ENCODE data around the gene RMI1.

The RMI1 gene

DNA sequence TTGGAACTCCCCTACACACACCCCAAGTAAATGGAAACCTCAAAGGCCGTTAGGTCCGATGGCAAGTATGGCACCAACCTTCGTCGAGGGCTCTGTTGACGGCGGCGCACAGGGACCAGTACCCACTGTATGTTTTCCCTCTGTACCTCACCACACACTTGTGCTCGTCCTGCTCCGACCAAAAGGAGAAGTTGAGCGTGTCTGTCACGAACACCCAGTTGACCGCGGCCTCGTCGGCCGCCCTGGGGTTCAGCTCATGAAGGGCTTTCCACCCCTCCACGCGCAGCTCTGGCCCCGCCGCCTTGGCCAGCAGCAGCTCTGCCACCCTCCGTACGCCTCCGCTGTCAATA lies 24.5 kb upstream of the RMI1 start:
- in situ Hi-C loops (cut with HindIII; ENCODE audit: low pct_ligation_motif_present, low sequenced_read_pairs) = no loop called here
- H3K4me3 ChIP-seq (ENCODE audit: low read depth, low read length) = peak overlapping the region; percentile 74
- H3K36me3 ChIP-seq (replicated peaks) = no peaks in the 10 kb centered on the region
- TF ChIP-seq, protein P1, sequence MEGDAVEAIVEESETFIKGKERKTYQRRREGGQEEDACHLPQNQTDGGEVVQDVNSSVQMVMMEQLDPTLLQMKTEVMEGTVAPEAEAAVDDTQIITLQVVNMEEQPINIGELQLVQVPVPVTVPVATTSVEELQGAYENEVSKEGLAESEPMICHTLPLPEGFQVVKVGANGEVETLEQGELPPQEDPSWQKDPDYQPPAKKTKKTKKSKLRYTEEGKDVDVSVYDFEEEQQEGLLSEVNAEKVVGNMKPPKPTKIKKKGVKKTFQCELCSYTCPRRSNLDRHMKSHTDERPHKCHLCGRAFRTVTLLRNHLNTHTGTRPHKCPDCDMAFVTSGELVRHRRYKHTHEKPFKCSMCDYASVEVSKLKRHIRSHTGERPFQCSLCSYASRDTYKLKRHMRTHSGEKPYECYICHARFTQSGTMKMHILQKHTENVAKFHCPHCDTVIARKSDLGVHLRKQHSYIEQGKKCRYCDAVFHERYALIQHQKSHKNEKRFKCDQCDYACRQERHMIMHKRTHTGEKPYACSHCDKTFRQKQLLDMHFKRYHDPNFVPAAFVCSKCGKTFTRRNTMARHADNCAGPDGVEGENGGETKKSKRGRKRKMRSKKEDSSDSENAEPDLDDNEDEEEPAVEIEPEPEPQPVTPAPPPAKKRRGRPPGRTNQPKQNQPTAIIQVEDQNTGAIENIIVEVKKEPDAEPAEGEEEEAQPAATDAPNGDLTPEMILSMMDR (IDR thresholded peaks at IDR 0.05; ENCODE audit: low read depth, low read length, missing control alignments) = no peak
- DNase-seq = no peak
- H3K27me3 ChIP-seq (replicated peaks) = no peaks in the 10 kb centered on the region
- no peak overlapping the region for H3K27ac ChIP-seq

DNA sequence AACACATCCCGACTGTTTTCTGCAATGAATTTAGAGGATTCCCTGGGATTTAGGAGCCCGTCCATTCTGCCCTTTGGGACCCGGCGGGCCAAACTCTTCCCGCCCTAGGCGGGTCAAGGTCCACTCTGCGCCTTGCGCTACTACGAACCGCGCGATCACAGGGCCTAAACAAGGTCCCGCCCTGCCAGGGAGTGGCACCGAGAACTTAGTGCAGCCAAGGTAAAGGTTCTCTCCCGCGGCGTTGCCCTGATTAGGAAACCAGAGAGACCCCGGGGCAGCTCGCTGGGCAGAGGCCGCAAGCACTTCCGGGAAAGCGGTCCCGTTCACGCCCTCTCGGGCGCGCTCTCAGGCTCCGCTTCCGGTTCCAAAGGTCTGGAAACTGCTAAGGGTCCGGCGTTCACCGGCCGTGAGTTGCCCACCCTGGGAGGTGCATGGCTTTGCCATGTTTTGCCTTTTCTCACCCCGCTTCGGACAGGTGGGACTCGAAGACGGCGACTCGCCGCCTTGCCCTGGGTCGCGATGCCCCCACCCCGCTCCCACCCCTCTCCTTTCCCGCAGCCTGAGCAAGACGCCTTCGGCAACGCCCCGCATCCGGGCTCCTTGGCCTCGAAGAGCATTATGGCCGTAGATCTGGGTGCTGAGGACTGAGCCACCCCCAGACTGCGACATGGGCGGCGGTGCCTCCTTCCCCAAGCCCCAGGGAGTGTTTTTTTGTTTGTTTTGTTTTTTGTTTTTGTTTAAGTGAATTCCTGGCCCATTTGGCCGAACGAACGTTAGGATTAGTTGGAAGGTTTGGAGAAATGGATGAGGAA lies 24.0 kb upstream of the RMI1 start:
- peak overlapping the region; percentile 74 for H3K4me3 ChIP-seq (ENCODE audit: low read depth, low read length)
- peak overlapping the region; percentile 21 for H3K27ac ChIP-seq
- H3K36me3 ChIP-seq (replicated peaks) = no peaks in the 10 kb centered on the region
- TF ChIP-seq, protein P1 (IDR thresholded peaks at IDR 0.05; ENCODE audit: low read depth, low read length, missing control alignments) = no peak
- in situ Hi-C loops (cut with HindIII; ENCODE audit: low pct_ligation_motif_present, low sequenced_read_pairs) = no loop called here
- no peak for DNase-seq
- no peaks in the 10 kb centered on the region for H3K27me3 ChIP-seq (replicated peaks)

DNA sequence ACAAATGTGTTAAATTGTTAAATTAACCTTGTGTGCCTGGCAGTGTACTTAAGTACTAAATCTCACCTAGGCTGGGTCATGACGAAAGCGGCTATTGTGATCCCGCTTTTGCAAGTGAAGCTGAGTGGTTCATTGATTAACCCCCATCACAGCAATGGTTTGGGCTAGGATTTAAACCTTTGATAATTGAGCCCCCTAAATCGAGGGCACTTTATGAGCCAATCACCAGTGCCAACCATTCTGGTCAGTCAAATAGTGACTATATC lies 23.4 kb upstream of the RMI1 start:
- Histone ChIP-seq H3K4me3 (ENCODE audit: low read depth, low read length) (peak overlapping the region; percentile 74), H3K27ac (no peak overlapping the region), H3K27me3 (replicated peaks) (no peaks in the 10 kb centered on the region), H3K36me3 (replicated peaks) (no peaks in the 10 kb centered on the region)
- no peak for DNase-seq
- in situ Hi-C loops (cut with HindIII; ENCODE audit: low pct_ligation_motif_present, low sequenced_read_pairs) = no loop called here
- TF ChIP-seq, protein P1 (IDR thresholded peaks at IDR 0.05; ENCODE audit: low read depth, low read length, missing control alignments) = no peak

DNA sequence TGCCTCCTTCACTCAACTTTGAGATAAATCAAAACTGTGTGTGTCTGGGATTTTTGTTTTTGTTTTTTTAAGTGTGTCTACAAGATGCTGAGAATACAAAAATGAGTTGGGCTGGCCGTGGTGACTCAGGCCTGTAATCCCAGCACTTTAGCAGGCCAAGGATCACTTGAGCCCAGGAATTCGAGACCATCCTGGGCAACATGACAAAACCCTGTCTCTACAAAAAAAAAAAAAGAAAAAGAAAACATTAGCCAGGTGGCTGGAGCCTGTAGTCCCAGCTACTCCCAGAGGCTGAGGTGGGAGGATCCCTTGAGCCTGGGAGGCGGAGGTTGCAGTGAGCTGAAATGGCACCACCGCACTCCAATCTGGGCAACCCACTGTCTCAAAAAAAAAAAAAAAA lies 21.5 kb upstream of the RMI1 start:
- TF ChIP-seq, protein P1 (IDR thresholded peaks at IDR 0.05; ENCODE audit: low read depth, low read length, missing control alignments) = no peak
- in situ Hi-C loops (cut with HindIII; ENCODE audit: low pct_ligation_motif_present, low sequenced_read_pairs) = no loop called here
- H3K27me3 ChIP-seq (replicated peaks) = no peaks in the 10 kb centered on the region
- peak; percentile 44 for DNase-seq
- no peak overlapping the region for H3K4me3 ChIP-seq (ENCODE audit: low read depth, low read length)
- H3K27ac ChIP-seq = no peak overlapping the region
- no peaks in the 10 kb centered on the region for H3K36me3 ChIP-seq (replicated peaks)

DNA sequence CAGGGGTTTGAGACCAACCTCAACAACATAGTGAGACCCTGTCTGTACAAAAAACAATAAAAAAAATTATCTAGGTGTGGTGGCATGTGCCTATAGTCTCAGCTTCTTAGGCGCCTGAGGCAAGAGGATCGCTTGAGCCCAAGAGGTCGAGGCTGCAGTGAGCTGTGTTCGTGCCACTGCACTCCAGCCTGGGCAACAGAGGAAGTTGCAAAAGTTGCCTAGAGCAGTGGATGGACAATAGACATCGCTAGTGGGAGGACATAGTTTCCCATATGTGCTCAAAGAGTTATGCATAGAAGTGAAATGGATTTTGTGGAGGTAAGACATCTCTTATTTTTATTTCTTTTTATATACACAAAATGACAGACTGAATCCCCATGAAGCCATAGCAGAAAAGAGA lies 19.6 kb upstream of the RMI1 start:
- TF ChIP-seq, protein P1 (IDR thresholded peaks at IDR 0.05; ENCODE audit: low read depth, low read length, missing control alignments) = no peak
- DNase-seq = no peak
- Histone ChIP-seq H3K27me3 (replicated peaks) (no peaks in the 10 kb centered on the region), H3K27ac (no peak overlapping the region), H3K4me3 (ENCODE audit: low read depth, low read length) (no peak overlapping the region), H3K36me3 (replicated peaks) (peaks cover under 1% of the 10 kb centered on the region)
- in situ Hi-C loops (cut with HindIII; ENCODE audit: low pct_ligation_motif_present, low sequenced_read_pairs) = no loop called here

DNA sequence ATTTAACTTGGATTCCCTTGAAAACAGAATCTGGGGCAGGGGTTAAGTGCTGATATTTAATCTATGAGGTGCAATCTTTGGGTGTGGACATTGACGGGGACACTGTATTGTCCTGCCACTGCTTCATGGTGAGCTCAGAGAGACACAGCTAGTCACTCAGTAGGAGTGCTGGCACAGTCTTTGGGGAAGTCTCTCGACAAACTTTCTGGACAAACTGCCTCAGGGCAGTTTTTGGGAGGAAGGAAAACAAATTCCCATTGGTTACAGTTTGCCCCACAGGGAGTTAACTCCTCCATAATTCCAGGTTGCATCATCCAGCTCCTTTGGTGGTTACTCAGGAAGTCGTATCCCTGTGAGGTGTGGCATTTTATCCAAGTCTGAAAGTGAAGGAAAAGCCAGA lies 18.4 kb upstream of the RMI1 start:
- Histone ChIP-seq H3K36me3 (replicated peaks) (peaks cover 11% of the 10 kb centered on the region), H3K4me3 (ENCODE audit: low read depth, low read length) (no peak overlapping the region), H3K27me3 (replicated peaks) (no peaks in the 10 kb centered on the region), H3K27ac (no peak overlapping the region)
- TF ChIP-seq, protein P1 (IDR thresholded peaks at IDR 0.05; ENCODE audit: low read depth, low read length, missing control alignments) = no peak
- in situ Hi-C loops (cut with HindIII; ENCODE audit: low pct_ligation_motif_present, low sequenced_read_pairs) = no loop called here
- DNase-seq = no peak
